DMS114 treated with DMSO at 0.1 percent for 48 hours (cell line): ENCODE measurements around the gene GRIK5.

ENCODE experiments used
- DNase-seq: peaks from one replicate; lab custom pipeline; 2025; ENCODE audit not compliant: unreplicated experiment; lab: John Stamatoyannopoulos, UW

The GRIK5 gene

DNA sequence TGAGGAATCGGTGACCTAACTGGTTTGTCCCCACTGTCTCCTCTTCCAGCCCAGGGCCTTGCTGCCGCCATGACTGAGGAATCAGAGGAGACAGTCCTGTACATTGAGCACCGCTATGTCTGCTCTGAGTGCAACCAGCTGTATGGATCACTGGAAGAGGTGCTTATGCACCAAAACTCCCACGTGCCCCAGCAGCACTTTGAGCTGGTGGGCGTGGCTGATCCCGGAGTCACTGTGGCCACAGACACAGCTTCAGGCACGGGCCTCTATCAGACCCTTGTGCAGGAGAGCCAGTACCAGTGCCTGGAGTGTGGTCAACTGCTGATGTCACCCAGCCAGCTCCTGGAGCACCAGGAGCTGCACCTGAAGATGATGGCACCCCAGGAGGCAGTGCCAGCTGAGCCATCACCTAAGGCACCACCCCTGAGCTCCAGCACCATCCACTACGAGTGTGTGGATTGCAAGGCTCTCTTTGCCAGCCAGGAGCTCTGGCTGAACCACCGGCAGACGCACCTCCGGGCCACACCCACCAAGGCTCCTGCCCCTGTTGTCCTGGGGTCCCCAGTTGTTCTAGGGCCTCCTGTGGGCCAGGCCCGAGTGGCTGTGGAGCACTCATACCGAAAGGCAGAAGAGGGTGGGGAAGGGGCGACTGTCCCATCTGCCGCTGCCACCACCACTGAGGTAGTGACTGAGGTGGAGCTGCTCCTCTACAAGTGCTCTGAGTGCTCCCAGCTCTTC lies 8.7 kb upstream of the GRIK5 start:
- no peak for DNase-seq

DNA sequence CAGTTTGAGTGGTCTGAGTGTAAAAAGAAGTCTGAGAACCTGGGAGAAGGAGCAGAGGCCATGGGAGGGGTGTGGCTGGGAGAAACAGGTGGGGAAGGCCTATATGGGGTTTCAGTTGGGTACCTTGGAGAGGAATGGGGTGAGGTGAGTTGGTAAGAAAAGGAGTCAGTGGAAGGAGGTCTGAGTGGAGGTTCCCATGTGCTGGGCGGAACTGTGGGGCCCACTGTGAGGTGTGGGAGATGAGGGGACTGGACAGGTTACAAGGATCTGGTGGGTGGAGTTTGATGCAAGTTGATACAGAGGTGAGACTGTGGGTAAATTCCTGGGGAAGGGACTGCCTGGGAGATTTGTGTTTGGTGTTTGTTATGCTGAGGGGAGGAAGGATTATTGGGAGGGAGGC lies 8.1 kb upstream of the GRIK5 start:
- DNase-seq: no peak

- no peak for DNase-seq
Observed at GRCh38 chr19:42076380-42076944, 6.5 kb upstream of the GRIK5 start.

DNA sequence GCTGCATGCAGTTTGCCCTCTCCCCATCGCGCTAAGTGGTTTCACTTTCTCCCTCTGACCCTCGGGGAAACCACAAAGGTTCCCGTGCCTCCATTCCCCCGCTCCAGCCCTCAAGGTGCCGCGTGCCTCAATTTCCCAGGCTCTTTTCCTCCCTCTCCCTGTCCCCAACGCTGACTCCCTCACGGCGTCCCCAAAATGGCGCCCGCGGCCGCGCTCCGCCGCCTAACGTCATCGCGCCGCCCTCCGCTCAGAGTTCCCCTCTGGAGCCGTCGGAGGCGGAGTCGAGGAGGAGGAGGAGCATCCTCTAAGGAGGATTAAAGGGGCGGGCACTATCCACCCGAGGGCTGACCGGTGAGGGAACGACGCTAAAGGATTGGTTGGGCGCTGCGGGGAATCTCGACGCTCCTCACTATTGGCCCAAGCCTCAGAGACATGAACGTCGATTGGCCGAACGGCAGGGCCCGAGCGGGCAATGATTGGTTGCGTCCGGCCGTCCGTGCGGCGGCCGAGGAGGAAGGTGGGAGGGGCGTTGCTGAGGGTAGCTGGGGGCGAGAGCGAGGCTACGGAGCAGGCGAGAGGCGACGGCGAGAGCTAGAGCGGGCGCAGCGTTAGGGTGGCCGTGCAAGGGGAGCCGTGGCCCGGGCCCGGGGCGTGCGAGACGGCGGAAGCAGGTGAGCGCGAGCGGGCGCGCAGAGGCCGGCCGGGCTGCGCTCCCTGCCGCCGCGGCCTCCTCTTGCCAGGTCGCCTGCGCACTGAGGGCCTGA lies 5.8 kb upstream of the GRIK5 start, which contains the start of gene ZNF574:
ZNF574 (plus strand) TSS at position 551 of the 764 bp plus-strand sequence. CDS start 2,441 bp downstream, outside the sequence.
- peak; percentile 100 for DNase-seq

DNA sequence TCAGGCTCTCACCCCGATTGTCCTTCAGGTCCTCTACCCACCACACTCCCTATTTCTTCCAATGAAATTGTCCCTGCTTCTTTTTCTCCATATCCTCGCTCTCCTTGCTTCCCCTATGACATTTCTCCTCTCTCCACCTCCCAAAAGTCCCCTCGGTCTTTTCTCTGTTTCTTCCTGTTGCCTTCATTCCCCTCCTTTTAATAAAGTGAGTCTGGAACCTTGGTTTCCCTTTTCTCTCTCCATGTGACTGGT lies 5.3 kb upstream of the GRIK5 start:
- DNase-seq: no peak

GRCh38 chr19:42074513-42075363 lies 4.7 kb upstream of the GRIK5 start:
- DNase-seq: no peak

- DNase-seq: no peak
Observed at GRCh38 chr19:42071247-42071646, 1.2 kb upstream of the GRIK5 start.

DNA sequence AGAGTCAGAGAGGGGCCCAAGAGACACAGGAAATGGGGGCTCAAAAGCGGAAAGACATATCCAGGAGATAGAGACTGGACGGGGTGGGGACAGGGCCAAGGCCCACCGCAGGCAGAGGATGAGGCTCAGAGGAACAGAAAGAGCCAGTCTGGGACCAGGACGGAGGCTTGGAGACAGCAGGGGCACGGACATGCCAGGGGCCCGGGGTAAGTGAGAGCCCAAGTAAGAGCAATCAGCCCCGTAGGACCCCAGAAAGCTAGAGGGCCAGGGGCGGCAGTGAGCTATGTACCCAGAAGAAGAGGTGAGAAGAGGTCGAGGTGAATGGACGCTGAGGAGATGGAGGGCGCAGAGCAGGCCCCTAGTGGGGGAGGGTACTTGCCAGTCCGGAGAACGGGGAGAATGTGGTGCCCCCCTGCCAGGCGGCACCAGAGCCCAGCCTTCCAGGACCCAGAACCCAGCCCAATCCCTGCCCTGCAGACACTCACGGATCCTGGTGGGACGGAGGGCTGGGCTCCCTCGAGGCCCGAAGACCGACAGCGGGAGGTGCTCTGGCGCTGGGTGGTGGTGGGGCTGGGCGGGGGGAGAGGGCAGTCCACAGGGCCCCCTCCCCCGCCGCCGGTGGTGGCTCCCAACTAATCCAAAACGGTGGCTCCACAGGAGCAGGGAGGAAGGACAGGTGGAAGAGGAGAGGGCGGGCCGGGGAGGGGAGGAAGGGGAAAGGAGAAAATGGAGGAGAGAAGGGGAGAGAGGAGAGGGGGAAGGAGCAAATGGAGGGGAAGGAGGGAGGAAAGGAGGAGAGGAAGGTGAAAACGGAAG lies 1.0 kb downstream of the GRIK5 start:
- no peak for DNase-seq

DNA sequence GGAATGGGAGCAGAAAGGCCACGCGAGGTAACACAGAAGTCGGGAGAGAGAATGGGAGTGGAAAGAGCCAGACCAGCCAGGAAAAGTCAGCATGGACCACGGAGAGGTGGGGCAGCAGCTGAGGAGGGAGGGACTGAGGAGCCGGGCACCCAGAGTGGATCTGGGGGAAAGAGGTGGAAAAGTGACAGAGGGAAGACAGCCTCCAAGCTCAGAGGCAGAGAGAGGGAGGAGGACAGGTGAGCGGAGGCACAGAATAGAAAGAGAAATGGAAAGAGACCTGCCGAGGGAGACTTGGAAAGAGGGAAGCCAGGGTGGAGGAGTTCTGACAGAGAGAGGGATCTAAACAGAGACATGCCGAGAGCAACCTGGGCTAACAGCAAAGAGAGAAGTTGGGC lies 1.6 kb downstream of the GRIK5 start:
- DNase-seq: no peak

DNA sequence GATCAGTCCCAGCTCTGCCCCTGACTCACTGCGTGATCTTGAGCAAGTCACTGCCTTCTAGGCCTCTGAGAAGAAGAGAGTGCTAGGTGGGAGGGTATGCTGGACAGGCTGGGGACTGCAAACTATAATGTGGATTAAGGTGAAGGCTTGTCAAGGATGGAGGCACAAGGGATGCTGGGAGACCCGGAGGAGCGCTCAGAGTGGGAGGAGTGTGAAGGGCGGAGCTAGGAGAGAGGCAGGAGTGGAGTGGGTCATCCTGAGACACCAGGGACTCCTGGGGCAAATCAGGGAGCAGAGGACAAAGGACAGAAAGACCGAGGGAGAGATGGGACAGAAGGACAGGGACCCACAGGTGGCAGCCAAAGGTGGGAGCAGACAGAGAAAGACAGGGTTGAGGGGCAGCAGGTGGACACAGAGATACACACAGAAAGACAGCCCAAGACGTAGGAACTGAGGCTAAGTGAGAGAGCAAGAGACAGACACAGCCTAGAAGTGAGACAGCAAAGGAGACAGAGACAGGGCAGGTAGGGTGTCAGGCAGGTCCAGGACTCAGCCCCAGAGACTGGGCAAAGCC lies 2.6 kb downstream of the GRIK5 start:
- no peak for DNase-seq

DNA sequence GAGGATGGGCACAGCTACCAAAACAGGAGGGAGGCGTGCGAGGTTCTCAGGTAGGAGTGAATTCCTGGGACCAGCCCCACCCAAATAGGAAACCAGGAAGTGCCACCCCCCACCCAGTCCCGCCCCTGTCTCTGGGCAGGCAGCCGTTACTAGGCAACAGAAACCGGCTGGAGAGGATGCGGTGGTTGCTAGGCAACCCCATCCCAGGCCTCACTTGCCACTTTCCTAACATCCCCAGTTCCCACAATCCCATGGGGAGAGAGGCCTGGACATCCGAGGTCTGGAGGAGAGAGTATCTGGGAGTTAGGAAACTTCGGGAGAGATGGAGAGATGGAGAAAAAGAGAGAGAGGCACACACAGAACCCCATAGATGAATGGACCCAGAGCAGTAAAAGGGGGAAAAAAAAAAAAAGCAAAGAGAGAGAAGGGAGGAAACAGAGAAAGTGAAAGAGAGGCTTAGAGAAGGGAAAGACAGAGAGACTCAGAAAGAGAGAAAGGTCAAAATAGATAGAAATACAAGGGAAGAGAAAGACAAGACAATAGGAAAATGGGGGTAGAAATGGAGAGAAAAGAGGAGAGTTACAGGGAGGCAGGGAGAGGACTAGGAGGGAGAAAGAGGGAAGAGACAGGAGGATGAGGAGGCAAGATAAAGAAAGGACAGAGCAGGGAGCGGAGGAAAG lies 3.8 kb downstream of the GRIK5 start:
- no peak for DNase-seq

- no peak for DNase-seq
Observed at GRCh38 chr19:42065511-42065910, 4.5 kb downstream of the GRIK5 start.

GRCh38 chr19:42065051-42065450 lies 5.0 kb downstream of the GRIK5 start:
- DNase-seq: no peak

GRCh38 chr19:42064432-42064831 lies 5.6 kb downstream of the GRIK5 start:
- no peak for DNase-seq

GRCh38 chr19:42062381-42062780 lies 7.6 kb downstream of the GRIK5 start:
- no peak for DNase-seq

- no peak for DNase-seq
Observed at GRCh38 chr19:42060117-42060516, 9.9 kb downstream of the GRIK5 start.

DNA sequence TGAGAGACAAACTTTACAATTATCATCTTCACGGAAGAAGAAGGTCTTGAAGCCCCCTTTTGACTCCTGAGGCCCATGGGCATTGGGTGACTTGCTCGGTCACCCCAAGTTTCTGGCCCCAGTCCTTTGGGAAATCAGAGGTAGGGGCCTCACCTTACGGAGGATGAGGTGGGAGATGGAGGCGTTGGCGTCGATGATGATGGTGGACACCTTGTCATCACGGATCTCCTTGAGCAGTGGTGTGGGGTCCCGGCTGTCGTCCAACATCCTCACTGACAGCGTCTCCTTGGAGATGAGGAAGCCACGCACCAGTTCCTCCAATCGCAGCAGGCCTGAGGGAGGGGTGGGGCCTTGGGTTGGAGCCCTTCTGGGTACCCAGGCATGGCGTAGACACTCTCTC lies 10.8 kb downstream of the GRIK5 start:
- no peak for DNase-seq

DNA sequence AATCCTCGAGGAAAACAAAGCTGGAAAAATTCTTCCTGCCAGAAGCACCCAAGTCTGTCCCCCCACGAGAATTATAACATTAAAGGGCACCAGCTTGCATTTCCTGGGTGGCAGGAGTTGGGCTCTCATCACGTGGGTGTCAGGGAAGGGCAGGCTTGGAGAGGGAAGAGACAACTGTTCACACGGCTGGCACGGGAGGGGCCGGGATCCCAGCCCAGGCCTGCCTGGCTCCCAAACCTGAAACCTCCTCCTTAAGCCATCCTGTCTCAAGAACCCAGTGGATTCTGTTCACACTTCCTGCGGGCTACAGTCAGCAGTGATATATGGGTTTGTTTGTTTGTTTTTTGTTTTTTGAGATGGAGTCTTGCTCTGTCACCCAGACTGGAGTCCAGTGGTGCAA lies 12.2 kb downstream of the GRIK5 start:
- DNase-seq: no peak

- DNase-seq: no peak
Observed at GRCh38 chr19:42054205-42054604, 15.8 kb downstream of the GRIK5 start.
